ENCODE results near the gene GALNT8. TPM values are rescaled to one million over a fixed set of nuclear protein-coding genes. Genes with fewer than 3 reads are reported as not detected.

GALNT8 gene
- total and polyA plus RNA-seq, 2 of the 8 experiments (the other 6 are each of a cell fraction or from before 2014, with no cell fraction given) = 4.7 to 8.3 TPM

GRCh38 chr12:4796216-4796615 lies 76.0 kb downstream of the GALNT8 start:
- H2BK12ac ChIP-seq (ENCODE audit: low read depth, low read length) = no peak overlapping the region
- ChIA-PET CTCF (ENCODE audit: partially characterized antibody) (no interaction called here), POLR2A (ENCODE audit: partially characterized antibody) (no interaction called here)
- no peak overlapping the region for H4K91ac ChIP-seq (replicated peaks; ENCODE audit: insufficient read length, low read length)
- H3K56ac ChIP-seq (replicated peaks; ENCODE audit: insufficient read length, low read depth, low read length) = no peak overlapping the region
- H3K79me2 ChIP-seq (ENCODE audit: control insufficient read depth in 1 of 2, insufficient read depth in 2 of 2, low read length in 2 of 2) = no peaks in the 10 kb centered on the region
- H3K4me1 ChIP-seq (replicated peaks in 1 of 4; ENCODE audit: control insufficient read depth in 3 of 4, insufficient read depth in 4 of 4, low read length in 3 of 4) = no peaks in the 10 kb centered on the region; a peak in 1 of 7 replicates
- WGBS, 2 experiments (ENCODE audit: extremely low coverage in 1 of 2, insufficient coverage in 1 of 2, insufficient read length in 1 of 2, insufficient replicate concordance in 2 of 2, low coverage in 1 of 2, low lambda C conversion rate in 2 of 2, missing lambda C conversion rate in 1 of 2) = 92% methylated on average over 9 of the region's 9 CpGs; no CpG with 5 or more reads in 1 of the 2 experiments
- no peak for FAIRE-seq
- H3K14ac ChIP-seq (ENCODE audit: insufficient read length) = no peak overlapping the region
- no peak overlapping the region for H3K4ac ChIP-seq (replicated peaks; ENCODE audit: insufficient read length, low read depth, low read length)
- no peaks in the 10 kb centered on the region; a peak in 1 of 8 replicates for H3K36me3 ChIP-seq (ENCODE audit: control insufficient read depth in 2 of 4, insufficient read depth in 4 of 4, low read length in 3 of 4)
- no peak overlapping the region for H4K5ac ChIP-seq (ENCODE audit: insufficient read length, low read depth, low read length)
- H2AFZ ChIP-seq (ENCODE audit: low read length) = no peak overlapping the region
- H4K20me1 ChIP-seq (replicated peaks in 1 of 2; ENCODE audit: control insufficient read depth in 1 of 2, insufficient read depth in 2 of 2, low read length in 2 of 2) = no peaks in the 10 kb centered on the region
- no peak overlapping the region for H3K9ac ChIP-seq (replicated peaks in 1 of 4; ENCODE audit: extremely low read depth in 1 of 4, low read depth in 3 of 4, low read length in 3 of 4)
- no peak overlapping the region for H2BK20ac ChIP-seq (ENCODE audit: low read length)
- no peaks in the 10 kb centered on the region; the same call in 1 of the 2 replicates for H3K23me2 ChIP-seq (ENCODE audit: low read depth, low read length)
- no peak overlapping the region for H3K23ac ChIP-seq (ENCODE audit: insufficient read length)
- no peak overlapping the region for H2AK5ac ChIP-seq (ENCODE audit: low read depth, low read length)
- peaks cover 0 to 7% of the 10 kb centered on the region in 2 experiments; a peak in 2 of 4 replicates for H3K9me3 ChIP-seq (ENCODE audit: insufficient read depth in 2 of 2, low read depth in 1 of 2, low read length in 1 of 2)
- no peak overlapping the region for H4K8ac ChIP-seq (ENCODE audit: extremely low read depth, insufficient read depth, low read length)
- no peak overlapping the region for H3K4me3 ChIP-seq (ENCODE audit: extremely low read depth in 1 of 4, insufficient read depth in 2 of 4, low read depth in 3 of 4, low read length in 4 of 4)
- H3K27me3 ChIP-seq (replicated peaks in 1 of 4; ENCODE audit: control insufficient read depth in 3 of 4, extremely low read depth in 1 of 4, insufficient read depth in 3 of 4, low read length in 3 of 4) = no peaks in the 10 kb centered on the region
- no peaks in the 10 kb centered on the region for H3K79me1 ChIP-seq (ENCODE audit: low read depth, low read length)
- no peak overlapping the region for H2BK5ac ChIP-seq (ENCODE audit: low read depth, low read length)
- H3K4me2 ChIP-seq (ENCODE audit: insufficient read depth in 1 of 2, low read depth in 2 of 2, low read length in 2 of 2) = no peak overlapping the region
- H3K18ac ChIP-seq (ENCODE audit: extremely low read depth, low read length) = no peak overlapping the region
- DNase-seq (ENCODE audit: low read depth in 1 of 2, low spot score in 2 of 2) = no peak
- no peak overlapping the region for H3K27ac ChIP-seq (ENCODE audit: low read depth, low read length)
- TF ChIP-seq SIRT6 (IDR thresholded peaks at IDR 0.05; ENCODE audit: low read length) = no peak
- TF ChIP-seq BRCA1 (IDR thresholded peaks at IDR 0.05; ENCODE audit: low read depth, low read length) = no peak
- no peak for TF ChIP-seq CBX8 (IDR thresholded peaks at IDR 0.05; ENCODE audit: borderline replicate concordance, low read depth, low read length)
- H2BK15ac ChIP-seq (ENCODE audit: low read length) = no peak overlapping the region
- no peak overlapping the region for H2BK120ac ChIP-seq (replicated peaks; ENCODE audit: low read depth, low read length)

Measured in H1 (cell line).